Measurements from ENCODE around the gene CCDC85A. TPM values are rescaled to one million over a fixed set of nuclear protein-coding genes. Genes with fewer than 3 reads are reported as not detected.

Gene CCDC85A
- total RNA-seq, 1 experiment from 2014 or later, result 0.10 TPM

DNA sequence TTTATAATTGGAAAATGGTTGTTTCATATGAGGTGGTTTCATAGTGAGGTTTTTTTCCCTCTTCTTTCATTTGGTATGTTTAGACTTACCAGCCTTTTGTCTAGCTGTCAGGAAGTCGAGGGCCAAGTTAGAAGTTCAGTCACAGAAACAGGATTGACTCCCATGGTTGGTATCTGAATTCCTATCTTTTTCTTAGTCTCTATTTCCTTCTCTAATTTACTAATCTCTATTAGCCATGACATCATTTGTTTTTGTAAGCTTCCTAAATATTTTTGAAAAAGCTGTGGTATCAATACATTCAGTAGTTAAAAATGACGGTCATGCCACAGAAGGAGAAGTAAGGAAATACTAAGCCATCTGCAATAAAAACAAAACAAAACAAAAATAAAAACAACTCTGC lies 206.9 kb downstream of the CCDC85A start:
- Histone ChIP-seq H3K4me3 (replicated peaks in 1 of 2; ENCODE audit: low read depth in 1 of 2, low read length in 2 of 2) (no peak overlapping the region), H3K9ac (ENCODE audit: low read length) (no peak overlapping the region), H3K4me1 (ENCODE audit: control insufficient read depth in 1 of 2, insufficient read depth in 2 of 2, low read length in 2 of 2) (no peaks in the 10 kb centered on the region), H3K4me2 (ENCODE audit: low read length) (no peak overlapping the region), H4K20me1 (ENCODE audit: insufficient read depth) (no peaks in the 10 kb centered on the region), H3K27ac (ENCODE audit: low read depth, low read length) (no peak overlapping the region), H3K9me3 (ENCODE audit: control insufficient read depth in 1 of 2, insufficient read depth in 1 of 2, low read depth in 1 of 2, low read length in 2 of 2) (no peaks in the 10 kb centered on the region), H3K36me3 (ENCODE audit: control insufficient read depth in 1 of 2, insufficient read depth in 2 of 2, low read length in 2 of 2) (no peaks in the 10 kb centered on the region), H2AFZ (ENCODE audit: low read depth, low read length, poor library complexity, severe bottlenecking) (no peak overlapping the region), H3K9me2 (ENCODE audit: insufficient read depth) (no peaks in the 10 kb centered on the region; the same call in 1 of the 2 replicates), H3K79me2 (ENCODE audit: insufficient read depth, low read length) (no peaks in the 10 kb centered on the region), H3K27me3 (ENCODE audit: insufficient read depth, low read length) (no peaks in the 10 kb centered on the region)
- no peak for DNase-seq (ENCODE audit: low read depth, low spot score)
- no TSS peak for BruUV-seq (replicated peaks)
- intact Hi-C loops (cut with micrococcal nuclease), result no loop called here
- TF ChIP-seq, protein P1, sequence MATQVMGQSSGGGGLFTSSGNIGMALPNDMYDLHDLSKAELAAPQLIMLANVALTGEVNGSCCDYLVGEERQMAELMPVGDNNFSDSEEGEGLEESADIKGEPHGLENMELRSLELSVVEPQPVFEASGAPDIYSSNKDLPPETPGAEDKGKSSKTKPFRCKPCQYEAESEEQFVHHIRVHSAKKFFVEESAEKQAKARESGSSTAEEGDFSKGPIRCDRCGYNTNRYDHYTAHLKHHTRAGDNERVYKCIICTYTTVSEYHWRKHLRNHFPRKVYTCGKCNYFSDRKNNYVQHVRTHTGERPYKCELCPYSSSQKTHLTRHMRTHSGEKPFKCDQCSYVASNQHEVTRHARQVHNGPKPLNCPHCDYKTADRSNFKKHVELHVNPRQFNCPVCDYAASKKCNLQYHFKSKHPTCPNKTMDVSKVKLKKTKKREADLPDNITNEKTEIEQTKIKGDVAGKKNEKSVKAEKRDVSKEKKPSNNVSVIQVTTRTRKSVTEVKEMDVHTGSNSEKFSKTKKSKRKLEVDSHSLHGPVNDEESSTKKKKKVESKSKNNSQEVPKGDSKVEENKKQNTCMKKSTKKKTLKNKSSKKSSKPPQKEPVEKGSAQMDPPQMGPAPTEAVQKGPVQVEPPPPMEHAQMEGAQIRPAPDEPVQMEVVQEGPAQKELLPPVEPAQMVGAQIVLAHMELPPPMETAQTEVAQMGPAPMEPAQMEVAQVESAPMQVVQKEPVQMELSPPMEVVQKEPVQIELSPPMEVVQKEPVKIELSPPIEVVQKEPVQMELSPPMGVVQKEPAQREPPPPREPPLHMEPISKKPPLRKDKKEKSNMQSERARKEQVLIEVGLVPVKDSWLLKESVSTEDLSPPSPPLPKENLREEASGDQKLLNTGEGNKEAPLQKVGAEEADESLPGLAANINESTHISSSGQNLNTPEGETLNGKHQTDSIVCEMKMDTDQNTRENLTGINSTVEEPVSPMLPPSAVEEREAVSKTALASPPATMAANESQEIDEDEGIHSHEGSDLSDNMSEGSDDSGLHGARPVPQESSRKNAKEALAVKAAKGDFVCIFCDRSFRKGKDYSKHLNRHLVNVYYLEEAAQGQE (IDR thresholded peaks at IDR 0.05; ENCODE audit: low read depth), result no peak
- TF ChIP-seq TCF7L2 (IDR thresholded peaks at IDR 0.05; ENCODE audit: borderline replicate concordance, extremely low read depth, insufficient read depth, insufficient read length) (no peak), RAD21 (IDR thresholded peaks at IDR 0.05; ENCODE audit: low read depth) (no peak), ELF1 (IDR thresholded peaks at IDR 0.05; ENCODE audit: borderline replicate concordance, low read depth) (no peak), SP1 (IDR thresholded peaks at IDR 0.05; ENCODE audit: low read depth) (no peak), SRF (IDR thresholded peaks at IDR 0.05; ENCODE audit: low read depth) (no peak)
- TF ChIP-seq, protein P2, sequence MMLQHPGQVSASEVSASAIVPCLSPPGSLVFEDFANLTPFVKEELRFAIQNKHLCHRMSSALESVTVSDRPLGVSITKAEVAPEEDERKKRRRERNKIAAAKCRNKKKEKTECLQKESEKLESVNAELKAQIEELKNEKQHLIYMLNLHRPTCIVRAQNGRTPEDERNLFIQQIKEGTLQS (IDR thresholded peaks at IDR 0.05), result no peak
- ChIA-PET CTCF (no interaction called here), POLR2A (no interaction called here), RAD21 (ENCODE audit: low non-redundant PET in 1 of 2, low total read pairs in 2 of 2, uncharacterized antibody in 2 of 2, unreplicated experiment in 2 of 2) (no interaction called here)
- ATAC-seq, result no peak

Measured in HCT116 (cell line).